Psoas muscle (tissue), 8 donors: ENCODE data around the gene NFKBIE. TPM values are rescaled to one million over a fixed set of nuclear protein-coding genes. Genes with fewer than 3 reads are reported as not detected.

ENCODE experiments used
- ATAC-seq, 4 donors: fragments of 200-7000 bp; cut with Tn5 transposase; one replicate each; pipeline ENCODE4 v1.9.1; 2020; ENCODE audit warnings: moderate library complexity in 3 of 4, mild to moderate bottlenecking in 2 of 4
- DNase-seq, 2 donors: peaks; one replicate each; pipeline ENCODE4 v3.0.0-alpha.2; 2020
- H3K27ac ChIP-seq: fragments of 200-600 bp; one replicate; pipeline ENCODE4 v1.8.0; 2022
- H3K27me3 ChIP-seq, 3 donors: fragments of 200-600 bp in 1 of 3; one replicate each; pipeline versions ENCODE4 v1.6.1 to v1.8.0; 2013 to 2022; ENCODE audit warnings: low read length in 2 of 3, mild to moderate bottlenecking in 2 of 3, moderate library complexity in 1 of 3; ENCODE audit not compliant: insufficient read depth in 3 of 3
- H3K36me3 ChIP-seq, 2 donors: fragments of 200-600 bp in 1 of 2; one replicate each; pipeline versions ENCODE4 v1.6.1 to v1.8.0; 2013 to 2022; ENCODE audit warnings: low read depth in 1 of 2, mild to moderate bottlenecking in 1 of 2, moderate library complexity in 1 of 2; ENCODE audit not compliant: insufficient read depth in 1 of 2
- H3K4me1 ChIP-seq: fragments of 200-600 bp; one replicate; pipeline ENCODE4 v1.8.0; 2022
- H3K4me3 ChIP-seq: fragments of 200-600 bp; one replicate; pipeline ENCODE4 v1.8.0; 2022; ENCODE audit warnings: mild to moderate bottlenecking
- H3K9me3 ChIP-seq: fragments of 200-600 bp; one replicate; pipeline ENCODE4 v1.8.0; 2022
- CTCF ChIP-seq: fragments of 200-600 bp; IDR thresholded peaks from one replicate; pipeline ENCODE4 v1.8.0; 2022; ENCODE audit warnings: antibody characterized with exemption
- WGBS, 3 donors: extraction: QIAGEN DNeasy Blood & Tissue Kit; methylation state at CpG; one replicate each; pipeline versions ENCODE4 v1.1.6 to v1.1.7; 2013; 5-methylcytosine and 5-hydroxymethylcytosine counted together
- intact Hi-C, 2 donors: fragments of 100-400 bp; cut with DNase I; formaldehyde crosslinking; loops; one replicate each; pipeline versions ENCODE4 v1.11.0 to v1.14.2; 2022
- polyA plus RNA-seq, 3 donors: library from polyadenylated mRNA; stranded (reverse); fragments of 200-250 nt; gene quantifications; one replicate each; pipeline ENCODE4 v1.2.3, GENCODE V29; 2013
- total RNA-seq, 4 donors: library from RNA; stranded (reverse); fragmentation: NEBNext Ultra II Directional in 2 of 4; extraction: Animal tissue kit (Norgen Biotek cat#: 25700) in 2 of 4; gene quantifications; one replicate each; pipeline versions ENCODE4 v1.2.1 to v1.2.4, GENCODE V29; 2021 to 2023
- donor health status: healthy with polysubstance abuse.
- donor health status: DM: no; HTN: no; CAD: no; lungs with moderate emphysema.
- donor health status: Bipolar disorder and iron deficiency.
- donor health status: healthy.
- donor health status: DM: yes; HTN: yes; CAD: no.
- donor health status: DM: no; HTN: no; CAD: no.
- donor health status: DM: no; HTN: no; CAD: no.
- donor health status: DM: yes; HTN: yes; CAD: no.

NFKBIE gene
- total and polyA plus RNA-seq, 7 donors: 2.1 to 5.2 (median 3.3) TPM

- peak in 1 of 2 donors; percentile 44 for DNase-seq
- no peak for ATAC-seq
- Histone ChIP-seq H3K4me3 (peak overlapping the region; percentile 73), H3K27me3 (no peaks in the 10 kb centered on the region), H3K9me3 (no peaks in the 10 kb centered on the region), H3K27ac (no peak overlapping the region), H3K4me1 (peaks cover 19% of the 10 kb centered on the region), H3K36me3 (peaks cover 2 to 16% of the 10 kb centered on the region in 2 donors)
- 61 to 74% (median 72%) methylated on average over 7 of the region's 7 CpGs for WGBS, 3 donors
- intact Hi-C loops: no loop called here
- no peak for TF ChIP-seq CTCF
Measured at GRCh38 chr6:44262467-44263353, 2.6 kb downstream of the NFKBIE start.

- no peaks in the 10 kb centered on the region for H3K9me3 ChIP-seq
- peaks cover 2 to 16% of the 10 kb centered on the region in 2 donors for H3K36me3 ChIP-seq
- ATAC-seq (no peak), DNase-seq (peak in 1 of 2 donors; percentile 45)
- no peaks in the 10 kb centered on the region for H3K27me3 ChIP-seq
- no peak overlapping the region for H3K4me3 ChIP-seq
- 88 to 93% (median 92%) methylated on average over 8 of the region's 8 CpGs for WGBS, 3 donors
- peaks cover 20% of the 10 kb centered on the region for H3K4me1 ChIP-seq
- intact Hi-C loops: no loop called here
- no peak overlapping the region for H3K27ac ChIP-seq
- TF ChIP-seq CTCF: no peak
Measured at GRCh38 chr6:44261581-44261980, 3.8 kb downstream of the NFKBIE start.

- intact Hi-C loops: no loop called here
- no peak for TF ChIP-seq CTCF
- Histone ChIP-seq H3K27ac (no peak overlapping the region), H3K4me1 (peaks cover 29% of the 10 kb centered on the region), H3K36me3 (peaks cover 2 to 18% of the 10 kb centered on the region in 2 donors), H3K4me3 (no peak overlapping the region), H3K27me3 (no peaks in the 10 kb centered on the region), H3K9me3 (no peaks in the 10 kb centered on the region)
- WGBS, 3 donors: 91 to 94% (median 93%) methylated on average over 6 of the region's 6 CpGs
- DNase-seq (peak in 1 of 2 donors; percentile 14), ATAC-seq (no peak)
Measured at GRCh38 chr6:44260451-44261297, 4.7 kb downstream of the NFKBIE start.

- no peak for ATAC-seq
- Histone ChIP-seq H3K27ac (no peak overlapping the region), H3K4me3 (no peak overlapping the region), H3K27me3 (no peaks in the 10 kb centered on the region), H3K4me1 (peaks cover 30% of the 10 kb centered on the region), H3K9me3 (no peaks in the 10 kb centered on the region), H3K36me3 (peaks cover 2 to 25% of the 10 kb centered on the region in 2 donors)
- intact Hi-C loops: no loop called here
- 90 to 95% (median 94%) methylated on average over 8 of the region's 8 CpGs for WGBS, 3 donors
- TF ChIP-seq CTCF: no peak
- DNase-seq: peak in 1 of 2 donors; percentile 51
Measured at GRCh38 chr6:44260011-44260410, 5.3 kb downstream of the NFKBIE start.
